SK-N-SH (cell line): Measurements from ENCODE around the gene COG3.

Source experiments
- EP300 ChIP-seq, 2 experiments: IDR thresholded peaks; 2 replicates each; pipeline versions ENCODE4 v1.4.0 to v1.6.1; 2012; ENCODE audit warnings: borderline replicate concordance in 1 of 2, low read depth in 1 of 2, low read length in 1 of 2
- POLR2AphosphoS5 ChIP-seq: IDR thresholded peaks from 2 replicates; pipeline ENCODE4 v1.6.1; 2012; ENCODE audit warnings: low read depth, low read length
- TF ChIP-seq, protein P1 (sequence below): fragments of 200-600 bp; sonication (generic); IDR thresholded peaks from 2 replicates; pipeline ENCODE4 v1.6.1; 2017; ENCODE audit warnings: antibody characterized with exemption, mild to moderate bottlenecking, moderate library complexity
- TF ChIP-seq, protein P2 (sequence below): IDR thresholded peaks from 2 replicates; pipeline ENCODE4 v1.6.1; 2012; ENCODE audit warnings: mild to moderate bottlenecking, low read depth, low read length, moderate library complexity
- TF ChIP-seq, protein P3 (sequence below): IDR thresholded peaks from 2 replicates; pipeline ENCODE4 v1.4.0; 2012; ENCODE audit warnings: low read depth

DNA sequence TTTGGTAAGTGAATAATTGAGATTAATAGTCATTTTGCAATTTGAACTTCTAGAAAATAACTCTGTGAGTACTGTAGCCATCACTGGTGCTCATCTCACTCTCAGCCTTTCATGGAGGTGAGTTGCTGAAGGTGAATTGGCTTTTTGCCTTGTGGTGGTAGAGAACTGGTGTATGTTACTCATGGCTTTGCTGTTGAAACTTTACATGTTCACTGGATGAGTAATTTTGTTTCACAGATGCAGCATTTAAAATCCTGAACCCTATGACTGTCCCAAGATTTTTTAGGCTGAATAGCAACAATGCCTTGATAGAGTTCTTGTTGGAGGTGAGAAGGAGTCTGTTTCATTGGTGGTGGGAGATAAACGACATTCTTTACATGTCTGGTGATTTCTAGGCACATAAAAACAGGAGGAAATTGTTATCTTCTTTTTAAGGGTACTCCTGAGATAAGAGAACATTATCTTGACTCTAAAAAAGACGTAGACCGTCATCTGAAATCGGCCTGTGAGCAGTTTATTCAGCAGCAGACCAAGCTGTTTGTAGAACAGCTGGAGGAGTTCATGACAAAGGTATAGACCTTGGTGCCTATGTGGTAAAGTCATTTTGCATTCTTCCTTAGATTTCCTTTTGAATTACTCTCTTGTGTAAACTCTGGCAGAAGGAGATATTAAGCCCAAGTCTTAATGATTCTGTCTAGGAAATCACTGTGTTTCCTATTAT is 53.9 kb downstream of the COG3 start:
- TF ChIP-seq, protein P1, sequence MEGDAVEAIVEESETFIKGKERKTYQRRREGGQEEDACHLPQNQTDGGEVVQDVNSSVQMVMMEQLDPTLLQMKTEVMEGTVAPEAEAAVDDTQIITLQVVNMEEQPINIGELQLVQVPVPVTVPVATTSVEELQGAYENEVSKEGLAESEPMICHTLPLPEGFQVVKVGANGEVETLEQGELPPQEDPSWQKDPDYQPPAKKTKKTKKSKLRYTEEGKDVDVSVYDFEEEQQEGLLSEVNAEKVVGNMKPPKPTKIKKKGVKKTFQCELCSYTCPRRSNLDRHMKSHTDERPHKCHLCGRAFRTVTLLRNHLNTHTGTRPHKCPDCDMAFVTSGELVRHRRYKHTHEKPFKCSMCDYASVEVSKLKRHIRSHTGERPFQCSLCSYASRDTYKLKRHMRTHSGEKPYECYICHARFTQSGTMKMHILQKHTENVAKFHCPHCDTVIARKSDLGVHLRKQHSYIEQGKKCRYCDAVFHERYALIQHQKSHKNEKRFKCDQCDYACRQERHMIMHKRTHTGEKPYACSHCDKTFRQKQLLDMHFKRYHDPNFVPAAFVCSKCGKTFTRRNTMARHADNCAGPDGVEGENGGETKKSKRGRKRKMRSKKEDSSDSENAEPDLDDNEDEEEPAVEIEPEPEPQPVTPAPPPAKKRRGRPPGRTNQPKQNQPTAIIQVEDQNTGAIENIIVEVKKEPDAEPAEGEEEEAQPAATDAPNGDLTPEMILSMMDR: no peak
- no peak for TF ChIP-seq EP300 (IDR thresholded peaks at IDR 0.05; ENCODE audit: borderline replicate concordance in 1 of 2, low read depth in 1 of 2, low read length in 1 of 2)
- TF ChIP-seq POLR2AphosphoS5: no peak
- TF ChIP-seq, protein P2, sequence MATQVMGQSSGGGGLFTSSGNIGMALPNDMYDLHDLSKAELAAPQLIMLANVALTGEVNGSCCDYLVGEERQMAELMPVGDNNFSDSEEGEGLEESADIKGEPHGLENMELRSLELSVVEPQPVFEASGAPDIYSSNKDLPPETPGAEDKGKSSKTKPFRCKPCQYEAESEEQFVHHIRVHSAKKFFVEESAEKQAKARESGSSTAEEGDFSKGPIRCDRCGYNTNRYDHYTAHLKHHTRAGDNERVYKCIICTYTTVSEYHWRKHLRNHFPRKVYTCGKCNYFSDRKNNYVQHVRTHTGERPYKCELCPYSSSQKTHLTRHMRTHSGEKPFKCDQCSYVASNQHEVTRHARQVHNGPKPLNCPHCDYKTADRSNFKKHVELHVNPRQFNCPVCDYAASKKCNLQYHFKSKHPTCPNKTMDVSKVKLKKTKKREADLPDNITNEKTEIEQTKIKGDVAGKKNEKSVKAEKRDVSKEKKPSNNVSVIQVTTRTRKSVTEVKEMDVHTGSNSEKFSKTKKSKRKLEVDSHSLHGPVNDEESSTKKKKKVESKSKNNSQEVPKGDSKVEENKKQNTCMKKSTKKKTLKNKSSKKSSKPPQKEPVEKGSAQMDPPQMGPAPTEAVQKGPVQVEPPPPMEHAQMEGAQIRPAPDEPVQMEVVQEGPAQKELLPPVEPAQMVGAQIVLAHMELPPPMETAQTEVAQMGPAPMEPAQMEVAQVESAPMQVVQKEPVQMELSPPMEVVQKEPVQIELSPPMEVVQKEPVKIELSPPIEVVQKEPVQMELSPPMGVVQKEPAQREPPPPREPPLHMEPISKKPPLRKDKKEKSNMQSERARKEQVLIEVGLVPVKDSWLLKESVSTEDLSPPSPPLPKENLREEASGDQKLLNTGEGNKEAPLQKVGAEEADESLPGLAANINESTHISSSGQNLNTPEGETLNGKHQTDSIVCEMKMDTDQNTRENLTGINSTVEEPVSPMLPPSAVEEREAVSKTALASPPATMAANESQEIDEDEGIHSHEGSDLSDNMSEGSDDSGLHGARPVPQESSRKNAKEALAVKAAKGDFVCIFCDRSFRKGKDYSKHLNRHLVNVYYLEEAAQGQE: no peak
- TF ChIP-seq, protein P3, sequence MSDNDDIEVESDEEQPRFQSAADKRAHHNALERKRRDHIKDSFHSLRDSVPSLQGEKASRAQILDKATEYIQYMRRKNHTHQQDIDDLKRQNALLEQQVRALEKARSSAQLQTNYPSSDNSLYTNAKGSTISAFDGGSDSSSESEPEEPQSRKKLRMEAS: no peak
